CD14-positive monocyte (primary cell): ENCODE data around the gene PDE11A. TPM values are rescaled to one million over a fixed set of nuclear protein-coding genes. Genes with fewer than 3 reads are reported as not detected.

Experiments
- DNase-seq, 3 donors: peaks; one replicate each; pipeline ENCODE4 v3.0.0-alpha.2; 2011 to 2022
- H2AFZ ChIP-seq: 2 replicates; pipeline ENCODE4 v1.6.0; 2012; ENCODE audit warnings: mild to moderate bottlenecking, low read depth, low read length, inconsistent platforms; ENCODE audit not compliant: insufficient read depth, poor library complexity, severe bottlenecking
- H3K27ac ChIP-seq, 2 donors: 1 replicate in 1 of 2; 2 replicates in 1 of 2; pipeline ENCODE4 v1.5.1; 2012 to 2013; ENCODE audit warnings: low read length in 2 of 2, control low read depth in 1 of 2, inconsistent platforms in 1 of 2, low read depth in 1 of 2, mild to moderate bottlenecking in 1 of 2
- H3K27me3 ChIP-seq, 2 donors: one replicate each; pipeline versions ENCODE4 v1.6.0 to v1.6.1; 2011 to 2013; ENCODE audit warnings: low read length in 2 of 2; ENCODE audit not compliant: control insufficient read depth in 2 of 2, insufficient read depth in 2 of 2
- H3K36me3 ChIP-seq, 2 donors: replicated peaks in 1 of 2; 1 replicate in 1 of 2; 2 replicates in 1 of 2; pipeline versions ENCODE4 v1.5.1 to v1.6.1; 2012 to 2013; ENCODE audit warnings: low read length in 2 of 2, control low read depth in 1 of 2, inconsistent platforms in 1 of 2, mild to moderate bottlenecking in 1 of 2; ENCODE audit not compliant: insufficient read depth in 2 of 2, control insufficient read depth in 1 of 2
- H3K4me1 ChIP-seq, 2 donors: 1 replicate in 1 of 2; 2 replicates in 1 of 2; pipeline versions ENCODE4 v1.5.1 to v1.6.1; 2012 to 2013; ENCODE audit warnings: low read length in 2 of 2, control low read depth in 1 of 2, inconsistent platforms in 1 of 2, mild to moderate bottlenecking in 1 of 2, moderate library complexity in 1 of 2; ENCODE audit not compliant: insufficient read depth in 2 of 2, control insufficient read depth in 1 of 2
- H3K4me2 ChIP-seq: replicated peaks from 2 replicates; pipeline ENCODE3; 2012; ENCODE audit warnings: low read length, moderate library complexity, mild to moderate bottlenecking; ENCODE audit not compliant: poor library complexity, severe bottlenecking; ENCODE audit errors: extremely low read depth
- H3K4me3 ChIP-seq, 3 experiments: fragments of 200-600 bp in 1 of 3; sonication (generic) in 1 of 3; replicated peaks in 1 of 3; 1 replicate in 2 of 3; 2 replicates in 1 of 3; pipeline ENCODE4 v1.5.1; 2011 to 2013; ENCODE audit warnings: low read length in 3 of 3, mild to moderate bottlenecking in 3 of 3, control low read depth in 2 of 3, low read depth in 2 of 3, inconsistent platforms in 1 of 3, moderate library complexity in 1 of 3
- H3K79me2 ChIP-seq: 2 replicates; pipeline ENCODE4 v1.6.0; 2012; ENCODE audit warnings: mild to moderate bottlenecking, control low read depth, inconsistent platforms, low read length, moderate library complexity; ENCODE audit not compliant: insufficient read depth
- H3K9ac ChIP-seq: 2 replicates; pipeline ENCODE4 v1.6.0; 2017; ENCODE audit warnings: low read length, mild to moderate bottlenecking; ENCODE audit not compliant: insufficient read depth, poor library complexity, severe bottlenecking
- H3K9me3 ChIP-seq, 2 donors: replicated peaks in 1 of 2; 1 replicate in 1 of 2; 2 replicates in 1 of 2; pipeline versions ENCODE4 v1.5.1 to v1.6.1; 2012 to 2013; ENCODE audit warnings: low read length in 2 of 2, control low read depth in 1 of 2; ENCODE audit not compliant: control insufficient read depth in 1 of 2, insufficient read depth in 1 of 2
- H4K20me1 ChIP-seq: 2 replicates; pipeline ENCODE4 v1.6.0; 2012; ENCODE audit warnings: mild to moderate bottlenecking, low read length, control low read depth, moderate library complexity; ENCODE audit not compliant: insufficient read depth
- H3K27ac Mint-ChIP-seq, 7 donors: one replicate each; pipeline ENCODE4 v1.8.0; 2020; ENCODE audit warnings: mild to moderate bottlenecking in 7 of 7, mixed read lengths in 7 of 7, moderate library complexity in 6 of 7, inconsistent platforms in 2 of 7
- H3K27me3 Mint-ChIP-seq, 3 donors: one replicate each; pipeline ENCODE4 v1.8.0; 2021 to 2022; ENCODE audit warnings: low read depth in 3 of 3, mild to moderate bottlenecking in 3 of 3, mixed read lengths in 3 of 3, moderate library complexity in 3 of 3, inconsistent platforms in 1 of 3
- H3K36me3 Mint-ChIP-seq, 2 donors: one replicate each; pipeline ENCODE4 v1.8.0; 2020; ENCODE audit warnings: mixed read lengths in 2 of 2, inconsistent platforms in 1 of 2, mild to moderate bottlenecking in 1 of 2
- H3K4me1 Mint-ChIP-seq: one replicate; pipeline ENCODE4 v1.8.0; 2020; ENCODE audit warnings: mild to moderate bottlenecking, mixed read lengths
- H3K4me3 Mint-ChIP-seq, 2 donors: one replicate each; pipeline ENCODE4 v1.8.0; 2020; ENCODE audit warnings: mild to moderate bottlenecking in 2 of 2, mixed read lengths in 2 of 2, moderate library complexity in 1 of 2
- H3K9me3 Mint-ChIP-seq, 7 donors: one replicate each; pipeline ENCODE4 v1.8.0; 2020 to 2022; ENCODE audit warnings: mixed read lengths in 7 of 7, mild to moderate bottlenecking in 6 of 7, moderate library complexity in 6 of 7, inconsistent platforms in 2 of 7
- CTCF ChIP-seq: fragments of 200-600 bp; IDR thresholded peaks from one replicate; pipeline ENCODE4 v1.8.0; 2022; ENCODE audit warnings: antibody characterized with exemption, mild to moderate bottlenecking
- WGBS: methylation state at CpG from one replicate; pipeline ENCODE4 v1.1.5; 2013; ENCODE audit warnings: missing lambda C conversion rate; ENCODE audit not compliant: insufficient coverage; 5-methylcytosine and 5-hydroxymethylcytosine counted together
- intact Hi-C, 2 donors: fragments of 100-400 bp; cut with micrococcal nuclease; formaldehyde crosslinking; loops; one replicate each; pipeline versions ENCODE4 v1.15.0 to v1.15.1; 2023
- polyA plus RNA-seq, 3 donors: library from polyadenylated mRNA; depleted of rRNA in 1 of 3; unstranded in 2 of 3; stranded (reverse) in 1 of 3; fragments of 300-500 nt in 2 of 3; fragments of >200 nt in 1 of 3; fragmentation: Illumina TruSeq in 2 of 3; gene quantifications; 1 replicate in 2 of 3; 2 replicates in 1 of 3; pipeline ENCODE4 v1.2.3, GENCODE V29; 2012 to 2021

PDE11A gene
- polyA plus RNA-seq, 3 donors, result not detected

GRCh38 chr2:177869209-177869608, 203.4 kb downstream of the PDE11A start:
- no peak overlapping the region for H3K4me3 ChIP-seq
- no peaks in the 10 kb centered on the region for H4K20me1 ChIP-seq
- no peak for DNase-seq
- no peak for TF ChIP-seq CTCF
- H3K79me2 ChIP-seq, result no peaks in the 10 kb centered on the region
- Mint-ChIP-seq H3K9me3 (peaks cover 0 to 3% (median 0%) of the 10 kb centered on the region in 7 donors), H3K27ac (no peak overlapping the region), H3K36me3 (no peaks in the 10 kb centered on the region), H3K4me3 (no peak overlapping the region), H3K27me3 (no peaks in the 10 kb centered on the region), H3K4me1 (no peaks in the 10 kb centered on the region)
- intact Hi-C loops, result no loop called here
- H3K9ac ChIP-seq, result no peak overlapping the region
- no peak overlapping the region for H3K27ac ChIP-seq
- WGBS, result 60% methylated on average over 1 of the region's 3 CpGs
- H3K4me1 ChIP-seq, result no peaks in the 10 kb centered on the region
- H3K4me2 ChIP-seq, result no peak overlapping the region
- no peaks in the 10 kb centered on the region for H3K36me3 ChIP-seq
- H2AFZ ChIP-seq, result no peak overlapping the region
- H3K9me3 ChIP-seq, result no peaks in the 10 kb centered on the region
- H3K27me3 ChIP-seq, result no peaks in the 10 kb centered on the region

- Histone ChIP-seq H3K9me3 (no peaks in the 10 kb centered on the region), H3K4me3 (no peak overlapping the region), H3K4me2 (no peak overlapping the region), H3K79me2 (no peaks in the 10 kb centered on the region), H3K36me3 (no peaks in the 10 kb centered on the region), H3K9ac (no peak overlapping the region), H3K27me3 (no peaks in the 10 kb centered on the region), H2AFZ (no peak overlapping the region), H3K27ac (no peak overlapping the region), H4K20me1 (no peaks in the 10 kb centered on the region), H3K4me1 (no peaks in the 10 kb centered on the region)
- H3K27ac Mint-ChIP-seq, result no peak overlapping the region
- no peaks in the 10 kb centered on the region for H3K27me3 Mint-ChIP-seq
- no peaks in the 10 kb centered on the region for H3K4me1 Mint-ChIP-seq
- DNase-seq, result no peak
- H3K36me3 Mint-ChIP-seq, result no peaks in the 10 kb centered on the region
- intact Hi-C loops, result no loop called here
- no peak for TF ChIP-seq CTCF
- no peak overlapping the region for H3K4me3 Mint-ChIP-seq
- H3K9me3 Mint-ChIP-seq, result peaks cover 0 to 3% (median 0%) of the 10 kb centered on the region in 7 donors
Measured at GRCh38 chr2:177868806-177869205, 203.8 kb downstream of the PDE11A start.
